GM21447 (cell line): Measurements from ENCODE around the gene EIF1AD.

Source experiments
- ATAC-seq: cut with Tn5 transposase; IDR thresholded peaks from one replicate; pipeline ENCODE4 v1.9.1; 2021; ENCODE audit not compliant: unreplicated experiment

EIF1AD gene

GRCh38 chr11:66006134-66006890, 4.4 kb upstream of the EIF1AD start:
- no peak for ATAC-seq

GRCh38 chr11:66004186-66004585, 2.2 kb upstream of the EIF1AD start:
- no peak for ATAC-seq

- no peak for ATAC-seq
Measured at GRCh38 chr11:66003291-66003690, 1.3 kb upstream of the EIF1AD start.

- ATAC-seq = peak; percentile 38
Measured at GRCh38 chr11:66002648-66003225, 780 bp upstream of the EIF1AD start.

DNA sequence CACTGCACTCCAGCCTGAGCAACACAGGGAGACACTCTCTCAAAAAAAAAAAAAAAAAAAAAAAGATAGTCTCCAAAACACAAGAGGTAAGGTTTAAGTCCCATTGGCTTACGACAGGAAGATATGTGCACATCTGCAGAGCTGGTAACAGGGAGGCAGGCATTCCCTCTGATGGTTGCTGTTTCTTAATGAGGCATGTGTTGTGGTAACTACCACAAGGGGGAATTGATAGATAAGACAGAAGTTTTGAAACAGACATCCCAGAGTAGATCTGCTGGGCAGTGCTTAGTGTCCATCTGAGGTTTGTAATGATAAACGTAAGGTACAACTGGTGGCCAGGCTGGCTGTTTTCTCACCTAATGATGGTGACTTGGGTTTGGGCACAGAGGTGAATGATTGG, 4.7 kb downstream of the EIF1AD start:
- no peak for ATAC-seq

DNA sequence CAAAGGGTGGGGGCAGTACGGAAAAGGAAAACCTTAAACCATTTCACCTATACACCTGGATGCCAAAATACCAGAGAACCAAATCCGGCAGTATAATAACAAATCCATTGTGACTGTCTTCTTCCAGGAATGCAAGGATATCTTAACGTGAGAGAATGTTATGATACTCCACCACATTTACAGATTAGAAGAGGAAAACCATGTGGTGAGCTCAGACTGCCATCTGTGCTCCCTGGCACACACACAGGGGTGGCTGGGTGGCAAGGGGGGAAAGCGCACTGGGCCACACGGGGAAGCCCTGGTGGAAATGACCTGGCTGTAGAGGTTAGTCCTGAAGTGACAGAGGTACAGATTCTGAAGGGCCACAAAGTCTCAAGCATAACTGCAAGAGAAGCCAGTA, 9.9 kb downstream of the EIF1AD start:
- ATAC-seq = no peak

DNA sequence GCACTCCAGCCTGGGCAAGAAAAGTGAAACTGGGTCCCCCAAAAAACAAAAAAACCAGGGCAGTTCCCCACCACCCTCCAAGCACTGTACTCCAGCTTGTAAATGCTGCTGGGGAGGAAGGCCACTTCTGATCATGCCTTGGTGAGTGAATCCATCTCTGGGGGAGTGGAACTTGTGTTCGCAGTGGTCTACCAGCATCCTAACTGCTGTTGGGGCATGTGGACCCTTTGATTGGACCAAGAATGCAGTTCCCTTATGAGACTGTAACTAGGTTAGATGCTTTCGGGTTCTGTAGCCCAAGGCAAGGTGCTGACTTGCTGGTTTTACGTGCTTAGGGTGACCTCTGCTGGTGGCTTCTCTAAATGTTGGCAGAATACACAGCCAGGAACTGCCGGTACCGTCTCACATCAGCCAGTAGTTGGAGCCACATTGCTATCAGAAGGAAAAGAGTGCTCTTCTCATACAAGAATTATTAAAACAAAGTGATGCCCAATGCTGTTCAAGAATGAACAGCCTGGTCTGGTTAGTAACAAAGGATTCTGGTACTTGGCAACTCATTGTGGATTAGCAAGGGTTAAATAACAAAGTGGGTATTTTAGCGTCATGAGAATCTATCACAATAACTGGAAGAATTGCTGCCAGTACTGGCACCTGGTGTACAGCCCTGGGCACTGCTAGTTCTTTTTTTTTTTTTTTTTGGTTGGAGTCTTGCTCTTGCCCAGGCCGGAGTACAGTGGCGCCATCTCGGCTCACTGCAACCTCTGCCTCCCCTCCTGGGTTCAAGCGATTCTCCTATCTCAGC, 13.0 kb downstream of the EIF1AD start:
- ATAC-seq = peak; percentile 94

GRCh38 chr11:65987336-65987735, 14.6 kb downstream of the EIF1AD start:
- ATAC-seq = no peak

- ATAC-seq = no peak
Measured at GRCh38 chr11:65983589-65983987, 18.4 kb downstream of the EIF1AD start.

GRCh38 chr11:65982824-65983588, 19.0 kb downstream of the EIF1AD start:
- no peak for ATAC-seq

DNA sequence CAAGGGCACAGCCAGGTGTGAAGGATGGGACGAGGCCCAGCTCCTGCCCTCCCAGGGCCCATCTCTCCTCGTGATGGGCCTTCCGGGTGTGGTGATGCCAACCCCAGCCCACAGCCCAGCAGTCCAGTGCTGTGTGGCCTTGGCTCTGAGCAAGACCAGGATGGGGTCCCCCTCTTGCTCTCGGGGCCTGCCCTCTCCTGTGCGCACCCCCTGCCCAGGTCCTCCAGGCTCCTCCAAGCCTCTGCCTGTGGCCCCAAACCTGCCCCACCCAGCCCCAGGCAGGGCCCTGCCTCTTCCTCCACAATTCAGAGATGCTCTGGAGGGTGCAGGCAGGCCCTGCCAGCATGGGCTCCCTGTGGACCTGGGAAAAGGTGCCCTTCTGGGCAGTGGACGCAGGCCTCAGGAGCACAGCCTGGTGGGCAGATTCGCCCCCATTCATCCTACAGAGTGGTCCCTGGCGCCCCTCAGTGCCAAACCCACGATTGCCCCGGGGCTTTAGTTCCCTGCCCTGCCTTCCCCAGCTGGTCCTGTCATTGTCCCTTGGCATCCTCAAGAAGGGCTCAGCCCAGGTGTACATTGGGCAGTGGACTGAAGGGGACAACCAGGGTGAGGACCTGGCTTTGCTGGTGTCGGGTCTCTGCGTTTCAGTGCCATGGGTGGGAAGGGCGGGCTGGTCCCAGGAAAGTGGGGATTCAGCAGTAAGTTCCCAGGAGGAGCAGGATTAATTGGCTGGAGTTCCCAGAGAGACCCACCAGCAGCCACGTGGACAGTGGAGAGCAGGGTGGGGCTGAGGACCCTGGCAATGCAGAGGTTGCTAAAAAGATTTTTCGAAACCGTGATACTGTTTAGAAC, 19.8 kb downstream of the EIF1AD start:
- no peak for ATAC-seq

GRCh38 chr11:65981101-65981740, 20.7 kb downstream of the EIF1AD start:
- ATAC-seq = no peak

GRCh38 chr11:65979261-65979759, 22.6 kb downstream of the EIF1AD start:
- no peak for ATAC-seq

DNA sequence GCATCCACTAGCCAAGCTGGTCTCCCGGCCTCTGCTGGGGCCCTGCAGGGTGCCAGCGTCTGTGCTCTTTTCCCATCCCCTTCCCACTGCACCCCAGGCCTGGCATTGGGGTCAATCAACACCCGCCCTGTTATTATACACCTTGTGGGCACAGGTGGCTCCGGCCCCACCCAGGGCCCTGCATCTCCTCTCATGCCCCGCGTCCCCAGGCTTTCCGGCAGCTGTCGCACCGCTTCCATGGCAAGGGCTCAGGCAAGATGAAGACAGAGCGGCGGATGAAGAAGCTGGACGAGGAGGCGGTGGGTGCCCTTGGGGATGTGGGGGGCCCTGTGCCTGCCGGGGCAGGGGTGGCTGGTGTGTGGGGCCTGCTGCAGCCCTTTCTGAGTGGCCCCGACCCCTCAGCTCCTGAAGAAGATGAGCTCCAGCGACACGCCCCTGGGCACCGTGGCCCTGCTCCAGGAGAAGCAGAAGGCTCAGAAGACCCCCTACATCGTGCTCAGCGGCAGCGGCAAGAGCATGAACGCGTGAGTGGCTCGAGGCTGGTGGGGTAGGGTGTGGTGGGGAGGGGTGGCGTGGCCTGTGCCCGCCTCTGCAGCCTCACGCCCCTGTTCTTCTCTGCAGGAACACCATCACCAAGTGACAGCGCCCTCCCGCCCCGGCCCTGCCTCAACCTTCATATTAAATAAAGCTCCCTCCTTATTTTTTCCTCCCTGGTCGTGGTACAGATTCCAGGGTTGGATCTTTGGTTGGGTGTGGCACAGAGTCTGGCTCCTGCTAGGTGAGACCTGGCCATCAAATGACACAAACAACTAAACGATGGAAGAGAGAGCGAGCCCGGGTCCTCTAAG, 23.3 kb downstream of the EIF1AD start:
- no peak for ATAC-seq

DNA sequence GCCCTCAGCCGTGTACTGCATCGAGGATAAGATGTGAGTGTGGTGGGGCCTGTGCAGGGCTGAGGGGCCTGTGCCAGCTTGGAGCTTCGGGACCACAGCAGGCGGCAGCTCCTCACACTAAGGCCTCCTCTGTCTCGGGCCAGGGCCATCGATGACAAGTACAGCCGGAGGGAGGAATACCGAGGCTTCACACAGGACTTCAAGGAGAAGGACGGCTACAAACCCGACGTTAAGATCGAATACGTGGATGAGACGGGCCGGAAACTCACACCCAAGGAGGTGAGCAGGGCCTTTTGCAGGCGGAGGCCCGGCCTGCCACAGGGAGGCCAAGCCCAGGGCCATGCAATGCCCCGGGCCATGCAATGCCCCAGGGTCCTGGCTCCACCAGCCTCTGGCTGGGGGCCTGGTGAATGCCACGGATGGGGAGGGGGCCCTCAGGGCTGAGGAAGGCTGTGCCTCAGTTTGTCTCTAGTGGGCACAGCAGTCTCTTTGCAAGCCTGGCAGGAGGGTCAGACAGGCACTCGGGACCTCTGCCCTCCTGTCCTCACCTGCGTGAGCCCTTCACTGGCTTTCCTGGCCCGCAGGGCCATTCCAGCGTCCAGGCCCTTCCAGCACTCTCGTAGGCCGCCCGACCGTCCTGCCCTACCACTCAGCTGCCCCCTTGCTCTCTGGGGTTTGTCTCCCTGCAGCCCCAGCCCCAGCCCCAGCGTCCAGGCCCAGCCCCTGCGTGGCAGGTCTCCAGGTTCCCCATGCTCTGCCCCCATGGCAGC, 24.2 kb downstream of the EIF1AD start:
- no peak for ATAC-seq

DNA sequence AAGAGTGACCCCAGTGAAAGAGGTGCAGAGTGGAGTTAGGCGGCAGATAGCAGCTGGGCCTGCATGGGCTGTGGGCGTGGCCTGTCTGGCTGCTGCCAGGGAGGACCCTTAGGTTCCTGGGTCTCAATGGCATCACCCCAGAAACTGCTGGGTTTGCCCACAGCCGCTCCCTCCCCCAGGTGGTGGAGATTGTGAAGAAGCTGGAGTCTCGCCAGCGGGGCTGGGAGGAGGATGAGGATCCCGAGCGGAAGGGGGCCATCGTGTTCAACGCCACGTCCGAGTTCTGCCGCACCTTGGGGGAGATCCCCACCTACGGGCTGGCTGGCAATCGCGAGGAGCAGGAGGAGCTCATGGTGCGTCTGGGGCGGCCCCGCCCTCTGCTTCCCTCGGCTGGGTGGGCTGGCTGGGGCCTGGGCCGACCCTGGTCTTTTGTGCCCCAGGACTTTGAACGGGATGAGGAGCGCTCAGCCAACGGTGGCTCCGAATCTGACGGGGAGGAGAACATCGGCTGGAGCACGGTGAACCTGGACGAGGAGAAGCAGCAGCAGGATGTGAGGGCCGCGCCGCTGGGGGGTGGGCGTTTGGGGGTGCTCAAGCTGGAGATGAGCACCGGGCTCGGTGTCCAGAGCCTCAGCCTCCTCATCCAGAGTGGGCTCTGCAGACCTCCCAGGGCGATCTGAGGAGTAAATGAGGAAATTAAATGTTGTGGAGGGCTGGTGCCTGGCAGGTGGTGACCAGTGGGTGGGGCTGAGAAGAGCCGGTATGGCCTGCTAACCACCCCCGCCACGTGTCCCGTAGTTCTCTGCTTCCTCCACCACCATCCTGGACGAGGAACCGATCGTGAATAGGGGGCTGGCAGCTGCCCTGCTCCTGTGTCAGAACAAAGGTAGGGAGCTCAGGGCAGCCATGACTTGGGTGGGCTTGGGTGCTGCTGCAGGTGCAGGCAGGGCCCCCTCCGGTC, 25.5 kb downstream of the EIF1AD start:
- ATAC-seq = no peak

DNA sequence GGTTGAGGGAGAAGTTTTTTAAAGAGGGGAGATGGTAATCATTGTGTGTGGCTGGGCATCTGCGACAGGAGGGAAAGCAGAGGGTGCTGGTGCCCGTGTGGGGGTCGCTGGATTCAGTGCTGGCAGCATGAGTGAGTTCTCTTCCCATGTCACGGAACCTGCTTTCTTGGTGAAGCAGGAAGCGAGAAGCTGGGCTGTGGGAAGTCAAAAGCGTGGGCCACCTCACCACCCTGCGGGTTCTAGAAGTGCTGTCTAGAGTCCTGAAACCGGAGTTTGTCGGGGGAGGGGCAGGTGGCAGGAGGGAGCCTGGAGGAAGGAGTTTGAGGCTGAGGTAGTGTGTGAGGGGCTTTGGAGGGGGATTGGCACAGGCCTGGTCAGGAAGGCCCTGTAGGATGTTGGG, 26.2 kb downstream of the EIF1AD start:
- ATAC-seq = no peak
